WTC11 (cell line): ENCODE results near the gene XPNPEP1. TPM values are rescaled to one million over a fixed set of nuclear protein-coding genes. Genes with fewer than 3 reads are reported as not detected.

Experiments used
- ATAC-seq: fragments of 200-7000 bp; cut with Tn5 transposase; 2 replicates; pipeline ENCODE4 v1.10.0; 2021; ENCODE audit warnings: mild to moderate bottlenecking, moderate library complexity
- CTCF ChIA-PET: fragments of 300-600 bp; sonication (Branson Sonifier 250); formaldehyde crosslinking; loops from one replicate; lab custom pipeline; 2021; ENCODE audit warnings: antibody characterized with exemption; lab: Charles Lee
- POLR2A ChIA-PET: fragments of 350-600 bp; sonication (Branson Sonifier 250); formaldehyde crosslinking; loops from one replicate; lab custom pipeline; 2021; ENCODE audit warnings: antibody characterized with exemption; lab: Charles Lee
- DNase-seq: peaks from one replicate; pipeline ENCODE4 v3.0.0; 2021; ENCODE audit warnings: low spot score
- H3K27ac Mint-ChIP-seq: 2 replicates; pipeline ENCODE4 v1.8.0; 2021; ENCODE audit warnings: mixed read lengths
- H3K27me3 Mint-ChIP-seq: 2 replicates; pipeline ENCODE4 v1.8.0; 2021; ENCODE audit warnings: low read depth, mild to moderate bottlenecking, moderate library complexity, mixed read lengths
- H3K36me3 Mint-ChIP-seq: 2 replicates; pipeline ENCODE4 v1.8.0; 2021; ENCODE audit warnings: mixed read lengths
- H3K4me1 Mint-ChIP-seq: 2 replicates; pipeline ENCODE4 v1.8.0; 2022; ENCODE audit warnings: mixed read lengths
- H3K4me3 Mint-ChIP-seq: 2 replicates; pipeline ENCODE4 v1.8.0; 2021; ENCODE audit warnings: mild to moderate bottlenecking, moderate library complexity, mixed read lengths
- H3K9me3 Mint-ChIP-seq: 2 replicates; pipeline ENCODE4 v1.8.0; 2021; ENCODE audit warnings: mixed read lengths
- ATF1 ChIP-seq: sonication (generic); formaldehyde crosslinking; IDR thresholded peaks from 2 replicates; pipeline ENCODE4 v1.8.1; 2023; ENCODE audit warnings: mild to moderate bottlenecking, moderate library complexity, missing genetic modification reagents
- CREM ChIP-seq: sonication (generic); formaldehyde crosslinking; IDR thresholded peaks from 2 replicates; pipeline ENCODE4 v1.8.1; 2022; ENCODE audit warnings: mild to moderate bottlenecking, missing genetic modification reagents, moderate library complexity
- GRHL2 ChIP-seq: fragments of 250-450 bp; sonication (Bioruptor Pico); IDR thresholded peaks from 2 replicates; pipeline ENCODE4 v1.8.0; 2022; ENCODE audit warnings: mild to moderate bottlenecking, moderate library complexity; ENCODE audit not compliant: insufficient replicate concordance, severe bottlenecking
- NR1H2 ChIP-seq: sonication (generic); formaldehyde crosslinking; IDR thresholded peaks from 2 replicates; pipeline ENCODE4 v1.9.0; 2021; ENCODE audit warnings: mild to moderate bottlenecking, moderate library complexity, missing genetic modification reagents
- ZNF121 ChIP-seq: sonication (generic); formaldehyde crosslinking; IDR thresholded peaks from 2 replicates; pipeline ENCODE4 v1.8.0; 2023; ENCODE audit warnings: missing genetic modification reagents
- ZNF138 ChIP-seq: sonication (generic); formaldehyde crosslinking; conservative IDR thresholded peaks from 2 replicates; pipeline ENCODE4 v1.8.1; 2022; ENCODE audit warnings: mild to moderate bottlenecking, moderate library complexity, missing genetic modification reagents
- ZNF232 ChIP-seq: sonication (generic); formaldehyde crosslinking; IDR thresholded peaks from 2 replicates; pipeline ENCODE4 v1.8.0; 2022; ENCODE audit warnings: mild to moderate bottlenecking, missing genetic modification reagents
- ZNF317 ChIP-seq: sonication (generic); formaldehyde crosslinking; IDR thresholded peaks from 2 replicates; pipeline ENCODE4 v1.8.1; 2023; ENCODE audit warnings: low read depth, mild to moderate bottlenecking, moderate library complexity, missing genetic modification reagents, borderline replicate concordance
- ZNF671 ChIP-seq: fragments of 250-450 bp; sonication (Bioruptor Pico); IDR thresholded peaks from 2 replicates; pipeline ENCODE4 v1.8.0; 2021; ENCODE audit warnings: mild to moderate bottlenecking
- total RNA-seq: library from RNA; stranded (reverse); gene quantifications from 3 replicates; pipeline ENCODE4 v1.2.3, GENCODE V29; 2021
- TF ChIP-seq, protein P1 (sequence below): sonication (generic); formaldehyde crosslinking; IDR thresholded peaks from 2 replicates; pipeline ENCODE4 v1.8.0; 2022; ENCODE audit warnings: mild to moderate bottlenecking, missing genetic modification reagents
- TF ChIP-seq, protein P2 (sequence below): sonication (generic); formaldehyde crosslinking; IDR thresholded peaks from 2 replicates; pipeline ENCODE4 v1.8.0; 2022; ENCODE audit warnings: mild to moderate bottlenecking, missing genetic modification reagents
- TF ChIP-seq, protein P3 (sequence below): sonication (generic); formaldehyde crosslinking; IDR thresholded peaks from 2 replicates; pipeline ENCODE4 v1.8.1; 2023; ENCODE audit warnings: mild to moderate bottlenecking, missing genetic modification reagents, moderate library complexity
- TF ChIP-seq, protein P4 (sequence below): sonication (generic); formaldehyde crosslinking; IDR thresholded peaks from 2 replicates; pipeline ENCODE4 v1.8.1; 2023; ENCODE audit warnings: mild to moderate bottlenecking, missing genetic modification reagents
- TF ChIP-seq, protein P5 (sequence below): sonication (generic); formaldehyde crosslinking; IDR thresholded peaks from 2 replicates; pipeline ENCODE4 v1.8.0; 2023; ENCODE audit warnings: mild to moderate bottlenecking, missing genetic modification reagents

Gene XPNPEP1
- total RNA-seq, 1 experiment from 2014 or later = 59.3 TPM

DNA sequence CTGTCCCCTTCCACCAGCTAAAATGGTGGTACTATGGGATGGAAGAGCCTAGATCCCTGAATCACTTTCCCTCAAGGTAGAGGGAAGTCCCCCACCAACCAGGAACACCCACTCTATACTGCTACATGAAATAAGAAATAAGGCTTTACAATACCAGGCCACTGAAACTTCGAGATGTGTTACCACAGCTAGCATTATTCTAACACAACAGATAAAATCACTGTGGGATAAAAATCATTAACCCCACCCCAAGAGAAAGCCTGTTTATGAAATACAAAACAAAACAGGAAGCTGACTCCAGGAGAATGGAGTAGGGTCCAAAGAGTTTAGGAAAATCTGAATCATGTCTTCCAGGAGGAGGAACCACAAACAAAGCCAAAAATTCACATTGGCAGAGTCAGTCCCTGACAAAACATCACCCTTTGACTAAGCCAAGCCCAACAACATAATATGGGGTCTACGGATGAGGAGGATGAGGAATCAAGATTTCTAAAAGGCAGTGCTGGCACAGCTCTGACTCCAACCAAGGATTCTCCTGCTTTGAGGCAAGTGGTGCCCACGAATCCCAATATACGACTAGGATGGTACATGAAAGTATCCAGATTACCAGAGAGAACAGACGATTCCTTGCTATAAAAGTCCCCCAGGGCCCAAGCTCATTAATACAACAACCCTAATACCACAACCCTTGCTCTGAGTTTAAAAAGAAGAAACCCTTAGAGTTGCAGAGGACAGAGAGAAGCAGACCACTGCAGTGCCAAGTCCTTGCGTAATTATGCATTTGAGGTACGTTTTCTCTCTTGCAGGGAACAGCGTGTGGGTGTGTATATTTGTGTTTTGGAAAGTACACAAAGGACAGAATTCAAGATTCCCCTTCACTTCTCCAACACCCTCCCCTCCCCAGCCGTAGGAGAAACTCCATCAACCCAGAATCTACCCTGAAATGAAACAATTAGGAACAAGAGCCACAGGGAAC lies 23.7 kb downstream of the XPNPEP1 start (continued):
- TF ChIP-seq ZNF232 (no peak), ZNF671 (CRISPR knock-in tag) (no peak)

DNA sequence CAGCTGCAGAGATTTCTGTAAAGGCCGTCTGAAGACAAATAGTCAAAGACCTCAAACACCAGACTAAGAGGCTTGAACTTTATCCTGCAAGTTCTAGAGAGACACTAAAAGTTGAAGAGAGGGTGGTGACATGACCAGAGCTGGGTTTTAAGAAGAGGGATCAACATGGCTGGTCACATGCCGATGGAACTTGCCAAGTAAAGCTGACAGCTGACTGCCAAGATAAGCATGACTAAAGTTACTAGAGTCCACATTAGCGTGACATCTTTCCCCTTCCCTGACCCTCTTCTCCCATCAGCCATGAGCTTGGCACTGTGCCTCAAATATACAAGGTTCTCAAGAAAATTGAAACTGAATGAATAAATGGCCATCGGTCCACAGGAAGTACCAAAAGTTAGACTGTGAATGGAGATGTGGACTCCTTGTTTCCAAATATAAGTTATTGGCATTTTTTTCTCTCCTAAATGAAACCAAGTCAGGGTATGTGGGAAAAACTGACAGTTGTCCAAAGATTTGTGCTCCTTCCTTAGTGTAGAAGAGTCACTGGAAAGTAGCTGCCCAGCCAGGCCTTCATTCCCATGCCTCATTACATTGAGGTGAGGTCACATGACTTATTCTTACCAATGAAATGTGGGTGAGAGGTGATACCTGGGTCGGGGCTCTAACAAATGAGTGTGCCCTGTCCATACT lies 24.5 kb downstream of the XPNPEP1 start:
- H3K27me3 Mint-ChIP-seq = no peaks in the 10 kb centered on the region
- H3K9me3 Mint-ChIP-seq = peaks cover 6% of the 10 kb centered on the region
- TF ChIP-seq, protein P1, sequence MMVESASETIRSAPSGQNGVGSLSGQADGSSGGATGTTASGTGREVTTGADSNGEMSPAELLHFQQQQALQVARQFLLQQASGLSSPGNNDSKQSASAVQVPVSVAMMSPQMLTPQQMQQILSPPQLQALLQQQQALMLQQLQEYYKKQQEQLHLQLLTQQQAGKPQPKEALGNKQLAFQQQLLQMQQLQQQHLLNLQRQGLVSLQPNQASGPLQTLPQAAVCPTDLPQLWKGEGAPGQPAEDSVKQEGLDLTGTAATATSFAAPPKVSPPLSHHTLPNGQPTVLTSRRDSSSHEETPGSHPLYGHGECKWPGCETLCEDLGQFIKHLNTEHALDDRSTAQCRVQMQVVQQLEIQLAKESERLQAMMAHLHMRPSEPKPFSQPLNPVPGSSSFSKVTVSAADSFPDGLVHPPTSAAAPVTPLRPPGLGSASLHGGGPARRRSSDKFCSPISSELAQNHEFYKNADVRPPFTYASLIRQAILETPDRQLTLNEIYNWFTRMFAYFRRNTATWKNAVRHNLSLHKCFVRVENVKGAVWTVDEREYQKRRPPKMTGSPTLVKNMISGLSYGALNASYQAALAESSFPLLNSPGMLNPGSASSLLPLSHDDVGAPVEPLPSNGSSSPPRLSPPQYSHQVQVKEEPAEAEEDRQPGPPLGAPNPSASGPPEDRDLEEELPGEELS (CRISPR knock-in tag) = no peak
- TF ChIP-seq ZNF232 (no peak), GRHL2 (no peak), ZNF317 (no peak), ATF1 (CRISPR knock-in tag) (no peak), NR1H2 (CRISPR knock-in tag) (no peak), ZNF121 (CRISPR knock-in tag) (no peak), CREM (no peak)
- TF ChIP-seq, protein P2, sequence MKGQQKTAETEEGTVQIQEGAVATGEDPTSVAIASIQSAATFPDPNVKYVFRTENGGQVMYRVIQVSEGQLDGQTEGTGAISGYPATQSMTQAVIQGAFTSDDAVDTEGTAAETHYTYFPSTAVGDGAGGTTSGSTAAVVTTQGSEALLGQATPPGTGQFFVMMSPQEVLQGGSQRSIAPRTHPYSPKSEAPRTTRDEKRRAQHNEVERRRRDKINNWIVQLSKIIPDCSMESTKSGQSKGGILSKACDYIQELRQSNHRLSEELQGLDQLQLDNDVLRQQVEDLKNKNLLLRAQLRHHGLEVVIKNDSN (CRISPR knock-in tag) = no peak
- TF ChIP-seq, protein P3, sequence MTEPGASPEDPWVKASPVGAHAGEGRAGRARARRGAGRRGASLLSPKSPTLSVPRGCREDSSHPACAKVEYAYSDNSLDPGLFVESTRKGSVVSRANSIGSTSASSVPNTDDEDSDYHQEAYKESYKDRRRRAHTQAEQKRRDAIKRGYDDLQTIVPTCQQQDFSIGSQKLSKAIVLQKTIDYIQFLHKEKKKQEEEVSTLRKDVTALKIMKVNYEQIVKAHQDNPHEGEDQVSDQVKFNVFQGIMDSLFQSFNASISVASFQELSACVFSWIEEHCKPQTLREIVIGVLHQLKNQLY (CRISPR knock-in tag) = no peak
- TF ChIP-seq, protein P4, sequence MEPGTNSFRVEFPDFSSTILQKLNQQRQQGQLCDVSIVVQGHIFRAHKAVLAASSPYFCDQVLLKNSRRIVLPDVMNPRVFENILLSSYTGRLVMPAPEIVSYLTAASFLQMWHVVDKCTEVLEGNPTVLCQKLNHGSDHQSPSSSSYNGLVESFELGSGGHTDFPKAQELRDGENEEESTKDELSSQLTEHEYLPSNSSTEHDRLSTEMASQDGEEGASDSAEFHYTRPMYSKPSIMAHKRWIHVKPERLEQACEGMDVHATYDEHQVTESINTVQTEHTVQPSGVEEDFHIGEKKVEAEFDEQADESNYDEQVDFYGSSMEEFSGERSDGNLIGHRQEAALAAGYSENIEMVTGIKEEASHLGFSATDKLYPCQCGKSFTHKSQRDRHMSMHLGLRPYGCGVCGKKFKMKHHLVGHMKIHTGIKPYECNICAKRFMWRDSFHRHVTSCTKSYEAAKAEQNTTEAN = no peak
- TF ChIP-seq, protein P5, sequence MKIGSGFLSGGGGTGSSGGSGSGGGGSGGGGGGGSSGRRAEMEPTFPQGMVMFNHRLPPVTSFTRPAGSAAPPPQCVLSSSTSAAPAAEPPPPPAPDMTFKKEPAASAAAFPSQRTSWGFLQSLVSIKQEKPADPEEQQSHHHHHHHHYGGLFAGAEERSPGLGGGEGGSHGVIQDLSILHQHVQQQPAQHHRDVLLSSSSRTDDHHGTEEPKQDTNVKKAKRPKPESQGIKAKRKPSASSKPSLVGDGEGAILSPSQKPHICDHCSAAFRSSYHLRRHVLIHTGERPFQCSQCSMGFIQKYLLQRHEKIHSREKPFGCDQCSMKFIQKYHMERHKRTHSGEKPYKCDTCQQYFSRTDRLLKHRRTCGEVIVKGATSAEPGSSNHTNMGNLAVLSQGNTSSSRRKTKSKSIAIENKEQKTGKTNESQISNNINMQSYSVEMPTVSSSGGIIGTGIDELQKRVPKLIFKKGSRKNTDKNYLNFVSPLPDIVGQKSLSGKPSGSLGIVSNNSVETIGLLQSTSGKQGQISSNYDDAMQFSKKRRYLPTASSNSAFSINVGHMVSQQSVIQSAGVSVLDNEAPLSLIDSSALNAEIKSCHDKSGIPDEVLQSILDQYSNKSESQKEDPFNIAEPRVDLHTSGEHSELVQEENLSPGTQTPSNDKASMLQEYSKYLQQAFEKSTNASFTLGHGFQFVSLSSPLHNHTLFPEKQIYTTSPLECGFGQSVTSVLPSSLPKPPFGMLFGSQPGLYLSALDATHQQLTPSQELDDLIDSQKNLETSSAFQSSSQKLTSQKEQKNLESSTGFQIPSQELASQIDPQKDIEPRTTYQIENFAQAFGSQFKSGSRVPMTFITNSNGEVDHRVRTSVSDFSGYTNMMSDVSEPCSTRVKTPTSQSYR = no peak
- TF ChIP-seq, all 79 proteins: peak for 0
- no peak for DNase-seq
- Mint-ChIP-seq H3K27ac (no peak overlapping the region), H3K4me1 (peaks cover 18% of the 10 kb centered on the region), H3K36me3 (peaks cover 23% of the 10 kb centered on the region), H3K4me3 (no peak overlapping the region)
- ATAC-seq = no peak
- POLR2A ChIA-PET = no interaction called here
- CTCF ChIA-PET = interaction anchor here (6.6 kb wide), 1 partner anchor 14 kb away, joined by 56 read pairs; no protein-coding TSS in a partner anchor

DNA sequence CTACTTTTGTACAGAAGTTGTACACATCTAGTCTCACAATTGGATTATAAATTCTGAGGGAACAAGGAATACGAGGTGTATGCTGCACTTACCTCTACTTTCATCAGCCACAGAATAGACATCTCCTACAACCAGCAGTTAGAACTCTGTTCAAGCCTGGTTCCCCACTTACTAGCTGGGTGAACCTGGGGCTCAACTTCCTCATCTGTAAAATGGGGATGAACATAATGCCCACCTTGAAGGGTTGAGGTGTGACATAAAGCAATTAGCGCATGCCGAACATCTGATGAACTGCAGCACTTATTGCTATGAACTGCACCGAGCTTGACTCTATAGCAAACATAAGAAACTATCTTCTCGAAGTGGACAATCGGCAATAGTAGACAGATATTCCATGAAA lies 25.3 kb downstream of the XPNPEP1 start:
- ChIA-PET POLR2A (no interaction called here), CTCF (interaction anchor here (6.6 kb wide), 1 partner anchor 14 kb away, joined by 56 read pairs; no protein-coding TSS in a partner anchor)
- H3K36me3 Mint-ChIP-seq = peaks cover 23% of the 10 kb centered on the region
- no peak overlapping the region for H3K4me3 Mint-ChIP-seq
- DNase-seq = no peak
- TF ChIP-seq ZNF138 = no peak
- no peak for TF ChIP-seq ZNF232
- no peaks in the 10 kb centered on the region for H3K27me3 Mint-ChIP-seq
- H3K9me3 Mint-ChIP-seq = peaks cover 6% of the 10 kb centered on the region
- H3K4me1 Mint-ChIP-seq = peaks cover 25% of the 10 kb centered on the region
- no peak for ATAC-seq
- no peak overlapping the region for H3K27ac Mint-ChIP-seq
